Keratinocyte (primary cell): ENCODE data around the gene RNU5D-1.

ENCODE experiments used
- CTCF ChIP-seq, 3 experiments: IDR thresholded peaks in 1 of 3; conservative IDR thresholded peaks in 1 of 3; optimal IDR thresholded peaks in 1 of 3; 2 replicates in 2 of 3; 3 replicates in 1 of 3; pipeline versions ENCODE3 to v1.5.1; 2011; ENCODE audit warnings: low read length in 3 of 3, mild to moderate bottlenecking in 3 of 3, moderate library complexity in 2 of 3, control low read depth in 1 of 3, inconsistent platforms in 1 of 3; ENCODE audit not compliant: insufficient read depth in 2 of 3; ENCODE audit errors: extremely low read depth in 1 of 3
- EZH2 ChIP-seq: IDR thresholded peaks from one replicate; pipeline ENCODE4 v1.6.1; 2012; ENCODE audit warnings: inconsistent platforms, mild to moderate bottlenecking, low read length, moderate library complexity

GRCh38 chr1:44735992-44736391, 5.0 kb upstream of the RNU5D-1 start:
- TF ChIP-seq CTCF (optimal IDR thresholded peaks at IDR 0.05 in 1 of 3, IDR thresholded peaks at IDR 0.05 in 1 of 3, conservative IDR thresholded peaks at IDR 0.05 in 1 of 3; ENCODE audit: extremely low read depth in 1 of 3, insufficient read depth in 2 of 3, low read length in 3 of 3) = no peak
- no peak for TF ChIP-seq EZH2
